Natural killer cell (primary cell): ENCODE data around the gene SMIM38. TPM values are rescaled to one million over a fixed set of nuclear protein-coding genes. Genes with fewer than 3 reads are reported as not detected.

Experiments used
- ATAC-seq, 3 donors: fragments of 150-1000 bp in 2 of 3; fragments of 200-7000 bp in 1 of 3; cut with Tn5 transposase; 1 replicate in 1 of 3; 2 replicates in 2 of 3; pipeline ENCODE4 v1.10.0; 2021; ENCODE audit warnings: mild to moderate bottlenecking in 2 of 3, moderate library complexity in 2 of 3
- DNase-seq, 2 donors: peaks; one replicate each; pipeline versions ENCODE4 v3.0.0 to v3.0.0-alpha.2; 2013 to 2021; ENCODE audit warnings: mixed read lengths in 1 of 2
- H3K27ac ChIP-seq: one replicate; pipeline ENCODE4 v1.5.1; 2013; ENCODE audit warnings: mild to moderate bottlenecking, low read length
- H3K27me3 ChIP-seq: one replicate; pipeline ENCODE4 v1.6.1; 2013; ENCODE audit warnings: low read length; ENCODE audit not compliant: control insufficient read depth, insufficient read depth
- H3K36me3 ChIP-seq: one replicate; pipeline ENCODE4 v1.6.1; 2013; ENCODE audit warnings: low read length; ENCODE audit not compliant: control insufficient read depth, insufficient read depth
- H3K4me1 ChIP-seq: one replicate; pipeline ENCODE4 v1.6.1; 2013; ENCODE audit warnings: low read length; ENCODE audit not compliant: control insufficient read depth, insufficient read depth
- H3K4me3 ChIP-seq: one replicate; pipeline ENCODE4 v1.5.1; 2013; ENCODE audit warnings: low read length
- H3K9me3 ChIP-seq: one replicate; pipeline ENCODE4 v1.6.1; 2013; ENCODE audit warnings: low read length; ENCODE audit not compliant: control insufficient read depth, insufficient read depth
- H3K27ac Mint-ChIP-seq, 2 donors: one replicate each; pipeline ENCODE4 v1.8.0; 2022; ENCODE audit warnings: mild to moderate bottlenecking in 2 of 2, mixed read lengths in 2 of 2, moderate library complexity in 1 of 2
- H3K27me3 Mint-ChIP-seq, 2 donors: one replicate each; pipeline ENCODE4 v1.8.0; 2022; ENCODE audit warnings: low read depth in 2 of 2, mixed read lengths in 2 of 2
- H3K36me3 Mint-ChIP-seq: one replicate; pipeline ENCODE4 v1.8.0; 2022; ENCODE audit warnings: mixed read lengths
- H3K4me1 Mint-ChIP-seq, 2 donors: one replicate each; pipeline ENCODE4 v1.8.0; 2022; ENCODE audit warnings: mixed read lengths in 2 of 2
- H3K4me3 Mint-ChIP-seq: one replicate; pipeline ENCODE4 v1.8.0; 2022; ENCODE audit warnings: mild to moderate bottlenecking, moderate library complexity, mixed read lengths
- H3K9me3 Mint-ChIP-seq, 2 donors: one replicate each; pipeline ENCODE4 v1.8.0; 2022; ENCODE audit warnings: mixed read lengths in 2 of 2
- WGBS: methylation state at CpG from one replicate; pipeline ENCODE4 v1.1.7; 2013; ENCODE audit warnings: missing lambda C conversion rate; ENCODE audit not compliant: insufficient coverage; 5-methylcytosine and 5-hydroxymethylcytosine counted together
- intact Hi-C: fragments of 100-400 bp; cut with micrococcal nuclease; formaldehyde crosslinking; loops from one replicate; pipeline ENCODE4 v1.14.2; 2022
- total RNA-seq, 4 donors: library from RNA; stranded (reverse); fragments of 120-200 nt in 1 of 4; gene quantifications; one replicate each; pipeline versions ENCODE4 v1.2.3 to v1.2.4, GENCODE V29; 2013 to 2022
- TF ChIP-seq, protein P1 (sequence below): fragments of 200-600 bp; IDR thresholded peaks from one replicate; pipeline ENCODE4 v1.8.0; 2022; ENCODE audit warnings: antibody characterized with exemption

SMIM38 gene
- total RNA-seq, 3 donors from 2014 or later (not counting 1 experiment from before 2014, with no cell fraction given) = 0.23 to 0.42 (median 0.40) TPM

DNA sequence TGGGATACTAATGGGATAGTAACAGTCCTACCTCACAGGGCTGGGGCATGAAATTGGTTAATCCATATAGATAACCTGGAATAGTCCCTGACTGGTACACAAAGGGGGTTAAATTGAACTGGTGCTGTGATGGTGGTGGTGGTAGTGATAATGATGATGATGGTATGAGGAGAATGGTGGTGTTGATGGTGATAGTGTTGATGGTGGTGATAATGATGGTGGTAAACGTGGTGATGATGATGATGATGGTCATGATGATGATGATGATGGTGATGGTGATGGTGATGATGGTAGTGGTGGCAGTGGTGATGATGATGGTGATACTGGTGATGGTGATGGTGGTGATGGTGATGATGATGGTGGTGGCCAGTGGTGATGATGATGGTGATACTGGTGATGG, 38.7 kb downstream of the SMIM38 start:
- no peaks in the 10 kb centered on the region for H3K4me1 Mint-ChIP-seq
- Histone ChIP-seq H3K36me3 (no peaks in the 10 kb centered on the region), H3K4me1 (no peaks in the 10 kb centered on the region), H3K9me3 (no peaks in the 10 kb centered on the region), H3K27ac (no peak overlapping the region), H3K4me3 (no peak overlapping the region), H3K27me3 (no peaks in the 10 kb centered on the region)
- H3K27ac Mint-ChIP-seq = no peak overlapping the region
- H3K36me3 Mint-ChIP-seq = no peaks in the 10 kb centered on the region
- TF ChIP-seq, protein P1, sequence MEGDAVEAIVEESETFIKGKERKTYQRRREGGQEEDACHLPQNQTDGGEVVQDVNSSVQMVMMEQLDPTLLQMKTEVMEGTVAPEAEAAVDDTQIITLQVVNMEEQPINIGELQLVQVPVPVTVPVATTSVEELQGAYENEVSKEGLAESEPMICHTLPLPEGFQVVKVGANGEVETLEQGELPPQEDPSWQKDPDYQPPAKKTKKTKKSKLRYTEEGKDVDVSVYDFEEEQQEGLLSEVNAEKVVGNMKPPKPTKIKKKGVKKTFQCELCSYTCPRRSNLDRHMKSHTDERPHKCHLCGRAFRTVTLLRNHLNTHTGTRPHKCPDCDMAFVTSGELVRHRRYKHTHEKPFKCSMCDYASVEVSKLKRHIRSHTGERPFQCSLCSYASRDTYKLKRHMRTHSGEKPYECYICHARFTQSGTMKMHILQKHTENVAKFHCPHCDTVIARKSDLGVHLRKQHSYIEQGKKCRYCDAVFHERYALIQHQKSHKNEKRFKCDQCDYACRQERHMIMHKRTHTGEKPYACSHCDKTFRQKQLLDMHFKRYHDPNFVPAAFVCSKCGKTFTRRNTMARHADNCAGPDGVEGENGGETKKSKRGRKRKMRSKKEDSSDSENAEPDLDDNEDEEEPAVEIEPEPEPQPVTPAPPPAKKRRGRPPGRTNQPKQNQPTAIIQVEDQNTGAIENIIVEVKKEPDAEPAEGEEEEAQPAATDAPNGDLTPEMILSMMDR = no peak
- WGBS = 80% methylated on average over 1 of the region's 1 CpG
- intact Hi-C loops = no loop called here
- no peak for ATAC-seq
- H3K4me3 Mint-ChIP-seq = no peak overlapping the region
- no peak for DNase-seq
- H3K9me3 Mint-ChIP-seq = peaks cover 4 to 9% of the 10 kb centered on the region in 2 donors
- peaks cover 0 to 14% of the 10 kb centered on the region in 2 donors for H3K27me3 Mint-ChIP-seq

DNA sequence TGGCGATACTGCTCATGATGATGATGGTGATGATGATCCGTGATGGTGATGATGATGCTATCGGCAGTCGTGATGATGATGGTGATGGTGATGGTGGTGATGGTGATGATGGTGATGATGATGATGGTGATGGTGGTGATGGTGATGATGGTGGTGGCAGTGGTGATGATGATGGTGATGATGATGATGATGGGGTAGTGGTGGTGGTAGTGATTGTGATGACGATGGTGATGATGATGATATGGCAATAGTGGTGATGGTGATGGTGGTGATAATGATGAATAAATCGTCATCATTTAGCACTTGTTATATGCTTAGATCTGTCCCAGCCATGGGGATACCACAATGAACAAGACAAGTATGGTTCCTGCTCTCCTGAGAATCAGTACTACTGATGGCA, 39.2 kb downstream of the SMIM38 start:
- intact Hi-C loops = no loop called here

DNA sequence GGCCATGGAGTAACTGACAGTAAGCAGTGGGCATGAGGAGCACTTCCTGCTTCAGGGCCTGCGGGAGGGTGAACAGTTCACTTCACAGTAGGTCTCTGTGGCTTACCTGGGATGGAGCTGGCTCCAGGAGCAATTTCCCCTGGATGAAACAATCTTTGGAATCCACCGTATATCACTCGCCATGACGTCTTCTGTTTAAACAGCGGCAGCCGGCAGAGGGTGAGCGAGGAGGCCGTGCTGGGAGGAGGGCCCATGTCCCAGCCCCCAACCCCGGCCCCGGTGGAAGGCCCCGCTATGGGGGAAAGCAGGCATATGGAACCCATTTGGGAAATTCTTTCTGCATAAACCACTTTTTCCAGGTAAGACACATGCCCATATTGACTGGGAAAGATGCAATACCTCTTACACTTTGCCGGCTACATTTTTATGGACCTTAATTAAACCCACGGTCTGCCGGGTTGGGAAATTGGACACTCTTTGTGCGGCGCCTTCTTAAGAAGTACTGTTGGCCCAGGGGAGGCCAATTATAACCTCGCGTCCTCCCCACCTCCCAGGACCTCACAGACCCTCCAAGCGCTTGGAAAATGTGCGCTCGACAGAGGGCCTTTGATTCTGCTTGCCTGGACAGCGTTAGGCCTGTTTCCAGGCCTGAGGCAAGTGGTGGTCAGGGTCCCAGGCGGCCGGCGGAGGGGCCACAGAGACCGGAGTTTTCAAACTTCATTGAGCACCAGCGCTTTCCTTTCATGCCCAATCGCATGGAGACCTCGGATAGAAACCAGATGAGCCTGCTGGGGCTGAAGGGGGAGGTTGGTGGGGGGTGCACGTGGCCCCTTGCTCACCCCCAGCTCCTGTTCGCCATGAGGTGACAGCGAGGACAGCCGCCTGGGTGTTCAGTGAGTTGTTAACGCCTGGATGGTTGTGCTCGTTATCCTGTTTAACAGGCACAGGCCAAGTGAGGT, 40.4 kb downstream of the SMIM38 start:
- H3K27ac ChIP-seq = no peak overlapping the region
- no peaks in the 10 kb centered on the region for H3K9me3 ChIP-seq
- no peak overlapping the region for H3K4me3 Mint-ChIP-seq
- TF ChIP-seq, protein P1 = no peak
- WGBS = 95% methylated on average over 35 of the region's 35 CpGs
- no peak overlapping the region for H3K27ac Mint-ChIP-seq
- peaks cover 4 to 9% of the 10 kb centered on the region in 2 donors for H3K9me3 Mint-ChIP-seq
- DNase-seq = no peak
- H3K4me1 Mint-ChIP-seq = no peaks in the 10 kb centered on the region
- H3K4me3 ChIP-seq = no peak overlapping the region
- ATAC-seq = no peak
- peaks cover 0 to 20% of the 10 kb centered on the region in 2 donors for H3K27me3 Mint-ChIP-seq
- H3K36me3 ChIP-seq = no peaks in the 10 kb centered on the region
- intact Hi-C loops = no loop called here
- H3K36me3 Mint-ChIP-seq = no peaks in the 10 kb centered on the region
- no peaks in the 10 kb centered on the region for H3K4me1 ChIP-seq
- no peaks in the 10 kb centered on the region for H3K27me3 ChIP-seq

More for the DNA sequence above, 39.2 kb downstream of the SMIM38 start:
- no peaks in the 10 kb centered on the region for H3K36me3 ChIP-seq
- H3K4me1 ChIP-seq = no peaks in the 10 kb centered on the region
- no peak overlapping the region for H3K27ac ChIP-seq
- no peak overlapping the region for H3K4me3 Mint-ChIP-seq
- 48% methylated on average over 4 of the region's 6 CpGs for WGBS
- H3K27me3 Mint-ChIP-seq = peaks cover 0 to 15% of the 10 kb centered on the region in 2 donors
- H3K27ac Mint-ChIP-seq = no peak overlapping the region
- peaks cover 4 to 9% of the 10 kb centered on the region in 2 donors for H3K9me3 Mint-ChIP-seq
- H3K9me3 ChIP-seq = no peaks in the 10 kb centered on the region
- no peaks in the 10 kb centered on the region for H3K36me3 Mint-ChIP-seq
- no peak for DNase-seq
- ATAC-seq = no peak
- no peaks in the 10 kb centered on the region for H3K27me3 ChIP-seq
- no peak overlapping the region for H3K4me3 ChIP-seq
- no peaks in the 10 kb centered on the region for H3K4me1 Mint-ChIP-seq
- TF ChIP-seq, protein P1 = no peak
